ENCODE measurements around the gene SRRM3.

SRRM3 gene

GRCh38 chr7:76315364-76315763, 113.7 kb downstream of the SRRM3 start:
- no peak for TF ChIP-seq SIN3A (IDR thresholded peaks at IDR 0.05; ENCODE audit: borderline replicate concordance, insufficient read depth, low read length)
- no peak for TF ChIP-seq REST (IDR thresholded peaks at IDR 0.05; ENCODE audit: insufficient read depth in 1 of 2, low read depth in 2 of 2, low read length in 2 of 2)
- TF ChIP-seq FOXP2 (optimal IDR thresholded peaks at IDR 0.05; ENCODE audit: borderline replicate concordance, extremely low read depth, extremely low read length, insufficient read depth): no peak
- no peak for TF ChIP-seq POLR2AphosphoS5 (IDR thresholded peaks at IDR 0.05; ENCODE audit: low read depth, low read length)
- no peak for TF ChIP-seq TAF1 (IDR thresholded peaks at IDR 0.05; ENCODE audit: borderline replicate concordance, insufficient read depth, low read length)

DNA sequence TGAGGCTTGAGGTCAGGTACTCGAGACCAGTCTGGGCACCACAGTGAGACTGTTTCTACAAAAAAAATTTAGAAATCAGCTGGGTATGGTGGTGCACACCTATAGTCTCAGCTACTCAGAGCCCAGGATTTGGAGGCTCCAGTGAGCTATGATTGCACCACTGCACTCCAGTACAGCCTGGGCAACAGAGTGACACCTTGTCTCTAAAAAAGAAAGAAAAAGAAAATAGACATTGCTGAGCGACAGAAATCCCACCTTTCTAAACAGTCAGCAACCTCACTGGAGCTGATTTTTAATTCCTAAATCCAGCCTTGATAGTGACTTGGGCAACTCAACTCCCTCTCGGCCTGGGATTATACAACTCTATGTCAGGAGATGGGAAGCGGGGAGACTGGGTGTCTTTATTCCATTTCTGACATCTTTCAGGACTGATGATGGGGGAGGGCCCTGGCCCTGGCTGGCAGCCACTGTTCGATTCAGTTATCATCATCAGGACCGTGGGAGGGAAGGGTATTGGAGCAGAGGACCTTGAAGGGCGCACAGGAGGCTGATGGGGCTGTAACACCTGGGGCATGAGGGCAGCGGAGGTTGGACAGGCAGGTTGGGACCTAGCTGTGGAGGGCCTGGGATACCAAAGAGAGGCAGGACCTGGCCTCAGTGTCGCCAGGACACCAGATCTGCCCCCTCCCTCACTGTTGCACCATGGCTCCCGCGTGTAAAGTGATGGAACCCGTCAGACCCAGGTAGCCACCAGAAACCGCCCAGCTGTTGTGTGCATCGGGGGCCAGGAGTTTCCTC, 115.5 kb downstream of the SRRM3 start:
- TF ChIP-seq POLR2AphosphoS5 (IDR thresholded peaks at IDR 0.05; ENCODE audit: low read depth, low read length) (no peak), FOXP2 (optimal IDR thresholded peaks at IDR 0.05; ENCODE audit: borderline replicate concordance, extremely low read depth, extremely low read length, insufficient read depth) (no peak), TAF1 (IDR thresholded peaks at IDR 0.05; ENCODE audit: borderline replicate concordance, insufficient read depth, low read length) (no peak), SIN3A (IDR thresholded peaks at IDR 0.05; ENCODE audit: borderline replicate concordance, insufficient read depth, low read length) (no peak), REST (IDR thresholded peaks at IDR 0.05; ENCODE audit: insufficient read depth in 1 of 2, low read depth in 2 of 2, low read length in 2 of 2) (no peak)

DNA sequence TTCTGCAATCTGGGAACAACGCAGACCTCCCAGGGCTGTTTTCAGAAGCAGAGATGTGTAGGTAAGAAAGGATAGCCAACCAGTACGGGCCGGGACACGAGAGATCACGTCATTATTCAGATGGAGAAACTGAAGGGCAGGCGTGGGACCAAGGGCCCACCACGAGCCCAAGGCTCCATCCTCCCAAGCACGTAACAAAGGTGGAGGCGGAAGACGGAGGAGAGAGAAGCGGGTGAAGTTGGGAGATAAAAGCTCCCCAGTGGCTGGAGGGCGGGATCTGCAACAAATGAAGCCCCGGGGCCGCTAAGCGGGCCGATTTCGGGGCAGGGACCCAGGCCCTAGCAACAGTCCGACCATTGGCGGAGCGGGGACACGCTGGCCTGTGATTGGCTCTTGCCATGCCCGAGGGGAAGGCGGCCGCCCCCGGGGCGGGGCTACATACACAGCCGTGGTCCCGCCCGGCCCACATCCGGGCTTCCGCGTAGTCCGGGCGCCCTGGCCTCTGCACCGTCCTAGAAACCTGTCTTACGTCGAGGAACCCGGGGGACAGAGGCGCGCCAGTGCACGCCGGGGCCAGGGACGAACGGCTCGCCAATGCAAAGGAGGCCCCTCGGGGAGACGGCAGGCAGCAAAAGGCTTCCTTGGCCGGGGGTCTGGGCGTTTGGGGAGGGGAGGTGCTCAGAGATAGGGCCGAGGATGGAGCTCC, 116.2 kb downstream of the SRRM3 start:
- TF ChIP-seq POLR2AphosphoS5 (IDR thresholded peaks at IDR 0.05; ENCODE audit: low read depth, low read length) (peak; percentile 90), REST (IDR thresholded peaks at IDR 0.05; ENCODE audit: insufficient read depth in 1 of 2, low read depth in 2 of 2, low read length in 2 of 2) (no peak), SIN3A (IDR thresholded peaks at IDR 0.05; ENCODE audit: borderline replicate concordance, insufficient read depth, low read length) (0 out of 2 replicates have a peak, but pooled peaks have one; percentile 21), TAF1 (IDR thresholded peaks at IDR 0.05; ENCODE audit: borderline replicate concordance, insufficient read depth, low read length) (0 out of 2 replicates have a peak, but pooled peaks have one; percentile 58), FOXP2 (optimal IDR thresholded peaks at IDR 0.05; ENCODE audit: borderline replicate concordance, extremely low read depth, extremely low read length, insufficient read depth) (peak; percentile 74)

DNA sequence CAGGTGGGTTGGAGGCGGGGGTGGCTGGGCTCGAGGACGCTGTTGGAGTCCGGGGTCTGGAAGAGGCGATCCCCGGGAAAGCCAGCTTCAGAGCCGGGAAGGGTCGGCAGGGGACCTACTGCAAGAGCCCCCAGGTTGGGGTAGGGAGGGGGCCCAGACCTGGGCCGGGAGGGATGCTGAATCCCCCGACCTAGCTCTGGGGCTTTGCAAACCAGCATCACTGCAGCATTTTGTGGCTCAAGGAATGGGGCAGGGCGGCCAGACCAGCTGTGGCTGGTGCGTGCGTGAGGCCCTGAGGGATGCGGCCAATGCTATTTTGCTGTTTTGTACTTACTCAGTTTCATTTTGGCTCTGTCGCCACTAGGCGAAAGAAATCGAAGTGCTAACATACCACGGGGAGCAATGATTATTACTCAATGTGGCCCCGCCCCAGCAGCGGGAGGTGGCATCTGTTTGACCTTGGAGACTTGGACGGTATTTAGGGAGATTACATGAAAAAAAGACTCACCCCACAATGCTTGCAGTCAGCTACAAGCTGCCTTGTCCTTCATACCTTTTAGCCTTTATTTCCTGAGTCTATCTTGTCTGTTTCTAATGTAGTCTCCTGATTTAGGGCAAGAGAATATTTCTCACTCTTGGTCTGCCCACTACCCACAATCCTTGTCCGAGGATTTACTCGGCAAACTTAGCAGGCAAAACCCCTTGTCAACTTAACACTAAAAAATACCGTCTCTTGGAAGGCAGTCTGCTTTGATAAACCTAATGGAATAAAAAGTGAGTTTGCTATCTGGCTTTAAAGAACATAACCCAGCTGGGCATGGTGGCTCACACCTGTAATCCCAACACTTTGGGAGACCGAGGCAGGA, 117.0 kb downstream of the SRRM3 start:
- TF ChIP-seq POLR2AphosphoS5 (IDR thresholded peaks at IDR 0.05; ENCODE audit: low read depth, low read length) (peak; percentile 44), SIN3A (IDR thresholded peaks at IDR 0.05; ENCODE audit: borderline replicate concordance, insufficient read depth, low read length) (no peak)

DNA sequence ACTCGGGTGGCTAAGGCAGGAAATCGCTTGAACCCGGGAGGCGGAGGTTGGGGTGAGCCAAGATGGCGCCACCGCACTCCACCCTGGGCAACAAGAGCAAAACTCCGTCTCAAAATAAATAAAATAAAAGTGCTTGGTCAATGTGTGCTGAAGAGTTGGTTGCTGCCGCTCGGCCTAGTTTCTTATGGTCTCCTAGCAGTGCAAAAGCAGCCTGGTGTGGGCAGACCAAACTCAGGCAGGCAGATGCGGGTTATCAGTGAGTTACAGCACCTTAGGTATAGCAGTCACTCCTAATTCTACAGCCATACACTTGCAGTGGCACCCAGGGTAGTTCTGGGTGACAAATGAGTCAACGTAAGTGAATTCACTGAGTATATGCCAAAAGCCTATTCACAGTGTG, 123.4 kb downstream of the SRRM3 start:
- TF ChIP-seq POLR2AphosphoS5 (IDR thresholded peaks at IDR 0.05; ENCODE audit: low read depth, low read length) (no peak), TAF1 (IDR thresholded peaks at IDR 0.05; ENCODE audit: borderline replicate concordance, insufficient read depth, low read length) (no peak), SIN3A (IDR thresholded peaks at IDR 0.05; ENCODE audit: borderline replicate concordance, insufficient read depth, low read length) (no peak), REST (IDR thresholded peaks at IDR 0.05; ENCODE audit: insufficient read depth in 1 of 2, low read depth in 2 of 2, low read length in 2 of 2) (no peak)
